DND-41 (cell line): Measurements from ENCODE around the gene CELSR1.

Experiments
- ATAC-seq: fragments of 200-7000 bp; cut with Tn5 transposase; 3 replicates; pipeline ENCODE4 v1.9.1; 2021; ENCODE audit warnings: low read depth; ENCODE audit not compliant: insufficient read depth
- DNase-seq: peaks from one replicate; pipeline ENCODE4 v3.0.0-alpha.2; 2020
- H2AFZ ChIP-seq: 2 replicates; pipeline ENCODE4 v1.6.0; 2012; ENCODE audit warnings: low read depth, low read length
- H3K27ac ChIP-seq: 2 replicates; pipeline ENCODE4 v1.5.1; 2012; ENCODE audit warnings: low read length, inconsistent platforms
- H3K27me3 ChIP-seq: fragments of 200-600 bp; sonication (generic); 2 replicates; pipeline ENCODE4 v1.6.0; 2012; ENCODE audit warnings: low read length, mild to moderate bottlenecking, inconsistent platforms; ENCODE audit not compliant: insufficient read depth, poor library complexity
- H3K36me3 ChIP-seq: 2 replicates; pipeline ENCODE4 v1.5.1; 2012; ENCODE audit warnings: low read length, inconsistent platforms; ENCODE audit not compliant: insufficient read depth
- H3K4me1 ChIP-seq: 2 replicates; pipeline ENCODE4 v1.5.1; 2012; ENCODE audit warnings: mild to moderate bottlenecking, low read length; ENCODE audit not compliant: insufficient read depth
- H3K4me2 ChIP-seq: 2 replicates; pipeline ENCODE4 v1.6.0; 2012; ENCODE audit warnings: mild to moderate bottlenecking, moderate library complexity, low read length, inconsistent platforms; ENCODE audit not compliant: insufficient read depth
- H3K4me3 ChIP-seq, 2 experiments: fragments of 200-600 bp in 1 of 2; shearing (Covaris generic) in 1 of 2; 2 replicates each; pipeline ENCODE4 v1.5.1; 2012 to 2016; ENCODE audit warnings: inconsistent platforms in 2 of 2, low read length in 2 of 2, mild to moderate bottlenecking in 2 of 2, low read depth in 1 of 2, moderate library complexity in 1 of 2
- H3K79me2 ChIP-seq: 2 replicates; pipeline ENCODE4 v1.6.0; 2012; ENCODE audit warnings: low read length, inconsistent platforms; ENCODE audit not compliant: insufficient read depth
- H3K9ac ChIP-seq: 2 replicates; pipeline ENCODE4 v1.6.0; 2012; ENCODE audit warnings: low read depth, mild to moderate bottlenecking, inconsistent platforms, low read length, moderate library complexity
- H3K9me3 ChIP-seq: 2 replicates; pipeline ENCODE4 v1.5.1; 2012; ENCODE audit warnings: low read length, moderate library complexity, mild to moderate bottlenecking, inconsistent platforms; ENCODE audit not compliant: insufficient read depth, severe bottlenecking
- H4K20me1 ChIP-seq: 2 replicates; pipeline ENCODE4 v1.6.0; 2012; ENCODE audit warnings: low read length; ENCODE audit not compliant: insufficient read depth
- EZH2 ChIP-seq: IDR thresholded peaks from 3 replicates; pipeline ENCODE4 v1.6.1; 2012; ENCODE audit warnings: borderline replicate concordance, low read depth, mild to moderate bottlenecking, moderate library complexity, low read length, inconsistent platforms; ENCODE audit not compliant: severe bottlenecking
- TF ChIP-seq, protein P1 (sequence below): IDR thresholded peaks from 2 replicates; pipeline ENCODE4 v1.5.1; 2012; ENCODE audit warnings: borderline replicate concordance, low read length, moderate library complexity, mild to moderate bottlenecking; ENCODE audit not compliant: poor library complexity, severe bottlenecking; ENCODE audit errors: extremely low read depth

Gene CELSR1

DNA sequence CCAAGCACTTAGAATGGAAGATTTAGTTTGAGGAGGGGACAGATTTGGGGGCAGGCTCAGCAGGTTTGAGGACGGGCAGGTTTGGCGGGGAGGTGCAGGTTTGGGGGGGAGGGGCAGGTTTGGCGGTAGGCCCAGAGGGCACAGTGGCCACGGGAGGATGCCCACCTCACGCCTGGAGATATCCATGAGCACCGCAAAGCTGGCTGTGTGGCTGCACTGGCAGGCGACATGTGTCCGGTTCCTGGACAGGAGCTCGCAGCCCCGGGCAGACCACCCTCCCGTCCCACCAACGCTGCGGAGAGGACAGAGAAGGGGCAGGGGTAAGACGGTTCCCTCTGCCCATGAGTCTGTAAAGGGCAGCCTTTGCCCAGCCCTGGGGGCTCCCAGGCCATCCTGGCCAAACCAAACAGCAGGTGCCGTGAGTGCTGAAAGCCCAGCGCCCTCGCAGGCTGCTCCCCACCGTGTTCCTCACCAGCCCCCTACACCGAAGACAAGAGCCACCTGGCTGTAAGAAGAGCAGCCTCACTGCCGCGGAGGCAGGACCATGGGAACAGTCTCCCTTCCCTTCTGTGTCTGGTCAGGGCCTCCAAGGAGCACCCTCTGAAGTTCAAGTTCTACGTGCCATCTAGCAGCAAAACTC, 158.9 kb downstream of the CELSR1 start:
- H3K4me1 ChIP-seq = peaks cover 4% of the 10 kb centered on the region; the same call in 1 of the 2 replicates
- no peak overlapping the region for H3K27ac ChIP-seq
- no peaks in the 10 kb centered on the region for H3K36me3 ChIP-seq
- TF ChIP-seq EZH2 = no peak
- TF ChIP-seq, protein P1, sequence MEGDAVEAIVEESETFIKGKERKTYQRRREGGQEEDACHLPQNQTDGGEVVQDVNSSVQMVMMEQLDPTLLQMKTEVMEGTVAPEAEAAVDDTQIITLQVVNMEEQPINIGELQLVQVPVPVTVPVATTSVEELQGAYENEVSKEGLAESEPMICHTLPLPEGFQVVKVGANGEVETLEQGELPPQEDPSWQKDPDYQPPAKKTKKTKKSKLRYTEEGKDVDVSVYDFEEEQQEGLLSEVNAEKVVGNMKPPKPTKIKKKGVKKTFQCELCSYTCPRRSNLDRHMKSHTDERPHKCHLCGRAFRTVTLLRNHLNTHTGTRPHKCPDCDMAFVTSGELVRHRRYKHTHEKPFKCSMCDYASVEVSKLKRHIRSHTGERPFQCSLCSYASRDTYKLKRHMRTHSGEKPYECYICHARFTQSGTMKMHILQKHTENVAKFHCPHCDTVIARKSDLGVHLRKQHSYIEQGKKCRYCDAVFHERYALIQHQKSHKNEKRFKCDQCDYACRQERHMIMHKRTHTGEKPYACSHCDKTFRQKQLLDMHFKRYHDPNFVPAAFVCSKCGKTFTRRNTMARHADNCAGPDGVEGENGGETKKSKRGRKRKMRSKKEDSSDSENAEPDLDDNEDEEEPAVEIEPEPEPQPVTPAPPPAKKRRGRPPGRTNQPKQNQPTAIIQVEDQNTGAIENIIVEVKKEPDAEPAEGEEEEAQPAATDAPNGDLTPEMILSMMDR = no peak
- H3K4me3 ChIP-seq = no peak overlapping the region
- H3K4me2 ChIP-seq = no peak overlapping the region
- no peak overlapping the region for H3K9ac ChIP-seq
- no peaks in the 10 kb centered on the region for H3K27me3 ChIP-seq
- H4K20me1 ChIP-seq = no peaks in the 10 kb centered on the region; the same call in 1 of the 2 replicates
- H3K79me2 ChIP-seq = no peaks in the 10 kb centered on the region
- DNase-seq (no peak), ATAC-seq (no peak)
- H3K9me3 ChIP-seq = no peaks in the 10 kb centered on the region
- no peak overlapping the region for H2AFZ ChIP-seq

DNA sequence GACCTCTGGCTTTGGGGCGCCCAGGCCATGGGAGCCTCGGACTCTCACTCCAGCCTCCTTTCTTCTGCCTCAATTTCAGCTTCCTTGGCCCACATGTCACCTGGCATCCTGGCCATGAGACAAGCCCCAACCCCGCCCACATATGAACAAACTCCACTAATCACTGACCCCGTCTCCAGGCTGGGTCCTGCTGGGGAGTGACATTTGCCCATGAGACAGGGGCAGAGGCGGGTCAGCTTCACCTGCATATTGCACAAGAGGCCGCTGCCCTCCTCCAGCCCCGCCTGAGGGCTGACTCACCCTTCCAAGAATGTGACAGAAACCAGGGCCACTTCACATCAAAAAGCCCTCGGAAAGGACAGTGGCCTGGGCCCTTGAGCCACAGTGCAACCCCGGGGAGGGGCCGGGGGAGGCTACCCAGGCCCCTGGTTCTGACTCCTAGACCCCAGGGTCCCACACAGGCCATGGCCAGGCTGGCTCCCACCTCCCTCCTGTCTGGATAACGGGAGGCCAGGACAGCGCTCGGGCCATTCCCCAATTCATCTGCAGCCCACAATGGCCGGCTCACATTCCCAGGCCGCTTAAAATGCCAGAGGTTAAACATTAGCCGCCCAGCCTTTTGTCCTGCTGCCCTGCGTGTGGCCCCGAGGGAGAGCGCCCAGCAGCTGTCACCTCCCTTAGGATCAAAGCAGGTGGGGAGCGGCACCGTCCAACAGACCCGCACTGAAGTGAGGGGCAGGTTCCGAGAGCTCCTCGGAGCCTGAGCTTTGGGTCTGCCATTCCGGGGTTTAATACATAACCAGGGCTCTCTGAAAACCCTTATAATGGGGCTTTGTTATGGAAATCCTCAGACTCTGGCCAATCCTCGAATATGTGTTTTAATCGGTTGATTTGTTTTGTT, 159.6 kb downstream of the CELSR1 start:
- H3K4me2 ChIP-seq = no peak overlapping the region
- H3K9me3 ChIP-seq = no peaks in the 10 kb centered on the region
- no peak overlapping the region for H3K27ac ChIP-seq
- ATAC-seq (no peak), DNase-seq (no peak)
- H2AFZ ChIP-seq = no peak overlapping the region
- no peaks in the 10 kb centered on the region for H3K27me3 ChIP-seq
- H3K36me3 ChIP-seq = no peaks in the 10 kb centered on the region
- H3K9ac ChIP-seq = no peak overlapping the region
- H3K79me2 ChIP-seq = no peaks in the 10 kb centered on the region
- peaks cover 4% of the 10 kb centered on the region; the same call in 1 of the 2 replicates for H3K4me1 ChIP-seq
- no peaks in the 10 kb centered on the region; the same call in 1 of the 2 replicates for H4K20me1 ChIP-seq
- no peak for TF ChIP-seq EZH2
- TF ChIP-seq, protein P1 = no peak
- no peak overlapping the region for H3K4me3 ChIP-seq

DNA sequence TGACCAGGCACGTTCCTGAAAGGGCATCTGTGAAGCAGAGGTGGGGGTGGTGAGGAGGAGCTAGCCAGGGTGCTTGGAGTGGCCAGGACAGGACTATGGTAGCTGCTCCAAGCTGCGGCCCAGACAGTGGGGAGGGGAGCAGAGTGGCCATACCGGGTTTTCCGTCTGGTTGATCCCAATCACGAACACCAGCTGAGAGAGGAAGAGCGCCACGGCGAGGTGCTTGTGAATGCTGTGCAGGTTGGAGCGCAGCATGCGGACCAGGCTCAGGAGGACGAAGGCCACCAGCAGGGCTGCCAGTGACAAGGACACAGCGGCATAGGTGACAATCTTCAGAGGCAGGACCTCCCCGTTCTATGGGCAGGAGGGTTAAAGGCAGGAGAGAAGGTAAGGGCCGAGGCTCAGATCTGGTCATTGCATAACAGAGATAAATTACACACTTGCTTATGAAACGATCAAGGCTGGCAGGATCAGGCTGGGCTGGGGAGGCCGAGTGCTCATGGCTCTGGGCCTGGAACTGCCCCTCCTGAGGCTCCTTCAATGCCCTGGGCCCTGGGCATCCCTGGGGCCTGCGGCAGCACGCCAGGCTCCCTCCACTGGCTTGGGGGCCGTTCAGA, 160.4 kb downstream of the CELSR1 start:
- Histone ChIP-seq H3K27me3 (no peaks in the 10 kb centered on the region), H3K4me2 (no peak overlapping the region), H3K9ac (no peak overlapping the region), H3K9me3 (no peaks in the 10 kb centered on the region), H3K4me1 (peaks cover 4% of the 10 kb centered on the region; the same call in 1 of the 2 replicates), H2AFZ (no peak overlapping the region), H3K4me3 (no peak overlapping the region), H4K20me1 (no peaks in the 10 kb centered on the region; the same call in 1 of the 2 replicates), H3K27ac (no peak overlapping the region), H3K79me2 (no peaks in the 10 kb centered on the region), H3K36me3 (no peaks in the 10 kb centered on the region)
- TF ChIP-seq, protein P1 = no peak
- no peak for TF ChIP-seq EZH2
- no peak for ATAC-seq
- no peak for DNase-seq
